NCI-H1436 (cell line): Measurements from ENCODE around the gene CYBC1.

ENCODE experiments used
- DNase-seq: peaks from one replicate; lab custom pipeline; 2025; lab: John Stamatoyannopoulos, UW

The CYBC1 gene

DNA sequence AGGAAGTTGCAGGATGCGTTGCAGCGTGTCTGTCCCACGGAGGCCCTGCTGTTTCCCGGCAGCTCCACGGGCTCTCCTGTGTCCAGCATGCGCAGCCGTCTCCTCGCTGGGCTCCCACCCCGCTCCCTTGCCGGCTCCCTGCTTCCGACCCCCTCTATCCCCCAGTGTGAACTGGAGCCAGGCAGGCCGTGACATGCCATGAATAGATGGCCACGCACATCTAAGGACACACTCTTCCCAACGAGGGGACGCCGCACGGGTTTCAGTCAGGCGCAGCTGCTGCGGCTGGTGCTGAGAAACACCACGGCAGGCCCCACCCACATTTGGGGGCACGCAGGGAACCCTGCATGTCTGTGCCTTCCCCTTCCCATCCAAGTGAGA, 41.6 kb downstream of the CYBC1 start:
- no peak for DNase-seq

DNA sequence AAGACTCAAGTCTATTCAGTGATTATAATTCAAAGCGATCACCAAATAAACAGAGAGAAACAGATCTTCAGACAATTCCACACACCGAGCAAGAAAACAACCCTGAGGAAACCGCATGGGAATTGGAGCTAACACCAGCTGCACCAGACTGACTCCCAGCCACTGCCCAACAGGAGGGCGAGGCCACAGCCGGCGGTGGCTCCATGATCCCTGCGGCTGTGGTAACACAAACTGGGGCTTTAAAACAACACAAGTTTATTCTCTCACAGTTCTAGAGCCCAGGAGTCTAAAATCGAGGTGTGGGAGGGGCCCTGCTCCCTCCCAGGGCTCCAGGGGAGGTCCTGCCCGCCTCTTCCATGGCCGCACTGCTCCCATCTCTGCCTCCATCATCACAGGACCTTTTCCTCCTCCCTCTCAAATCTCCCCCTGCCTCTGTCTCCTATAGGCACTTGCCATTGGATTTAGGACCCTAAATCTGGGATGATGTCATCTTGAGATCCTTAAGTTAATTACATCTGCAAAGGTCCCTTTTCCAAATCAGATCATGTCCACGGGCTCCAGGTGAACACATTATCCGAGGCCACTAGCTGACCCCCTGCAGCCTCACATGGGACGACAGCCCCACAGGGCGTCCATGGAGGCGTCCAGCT, 42.1 kb downstream of the CYBC1 start:
- DNase-seq, result no peak

- DNase-seq, result no peak
These were observed 43.3 kb downstream of the CYBC1 start for GRCh38 chr17:82407255-82407654.

GRCh38 chr17:82406131-82406671, 44.4 kb downstream of the CYBC1 start:
- DNase-seq, result no peak

DNA sequence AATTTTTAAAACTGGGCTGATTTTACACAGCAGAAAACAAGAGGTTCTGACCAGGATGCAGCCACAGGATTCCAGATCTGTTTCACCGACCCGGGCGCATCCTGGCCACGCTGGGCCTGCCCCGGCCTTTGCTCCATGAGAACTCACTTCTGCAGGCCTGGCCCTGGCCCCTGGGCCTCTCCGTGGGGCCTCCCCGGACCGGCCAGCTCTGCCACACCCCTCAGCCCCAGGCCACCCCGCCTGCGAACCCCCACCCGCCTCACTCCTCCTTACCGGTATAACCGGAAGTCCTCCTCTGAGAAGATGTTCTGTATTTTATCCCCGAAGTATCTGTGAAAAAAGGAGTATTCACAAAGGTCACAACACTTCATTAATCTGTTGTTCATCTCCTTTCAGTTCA, 45.5 kb downstream of the CYBC1 start:
- DNase-seq, result no peak

- no peak for DNase-seq
These were observed 46.6 kb downstream of the CYBC1 start for GRCh38 chr17:82403662-82404660.

DNA sequence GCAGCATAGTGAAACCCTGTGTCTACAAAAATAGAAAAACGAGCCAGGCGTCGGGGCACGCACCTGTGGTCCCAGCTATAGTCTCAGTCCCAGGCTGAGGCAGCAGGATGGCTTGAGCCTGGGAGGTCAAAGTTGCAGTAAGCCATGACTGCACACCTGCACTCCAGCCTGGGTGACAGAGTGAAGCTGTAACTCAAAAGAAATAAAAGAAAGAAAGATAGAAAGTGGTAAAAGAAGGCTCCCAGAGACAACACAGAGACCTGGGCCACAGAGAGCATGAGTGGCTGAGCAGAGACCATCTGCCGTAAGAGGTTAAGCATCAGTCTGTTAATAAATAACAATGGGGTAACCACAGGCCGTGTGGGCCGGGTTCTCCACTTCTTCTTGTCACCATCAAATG, 47.7 kb downstream of the CYBC1 start:
- no peak for DNase-seq

DNA sequence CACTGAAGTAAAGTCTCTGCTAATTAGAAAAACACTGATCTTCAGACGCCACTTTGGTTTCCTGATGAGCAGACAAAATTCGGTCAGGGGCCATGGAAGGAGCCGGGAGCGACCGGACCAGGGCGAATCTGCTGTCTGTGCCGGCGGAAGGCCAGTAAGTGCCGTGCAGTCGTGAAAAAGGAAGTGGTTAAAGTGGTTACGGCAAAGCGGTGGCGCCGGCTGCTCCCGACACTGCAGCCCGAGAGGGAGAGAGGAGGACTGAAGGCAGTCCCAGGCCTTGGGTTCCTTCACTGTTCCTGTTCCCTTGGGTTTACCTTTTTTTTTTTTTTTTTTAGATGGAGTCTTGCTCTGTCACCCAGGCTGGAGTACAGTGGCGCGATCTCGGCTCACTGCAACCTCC, 49.7 kb downstream of the CYBC1 start:
- no peak for DNase-seq

DNA sequence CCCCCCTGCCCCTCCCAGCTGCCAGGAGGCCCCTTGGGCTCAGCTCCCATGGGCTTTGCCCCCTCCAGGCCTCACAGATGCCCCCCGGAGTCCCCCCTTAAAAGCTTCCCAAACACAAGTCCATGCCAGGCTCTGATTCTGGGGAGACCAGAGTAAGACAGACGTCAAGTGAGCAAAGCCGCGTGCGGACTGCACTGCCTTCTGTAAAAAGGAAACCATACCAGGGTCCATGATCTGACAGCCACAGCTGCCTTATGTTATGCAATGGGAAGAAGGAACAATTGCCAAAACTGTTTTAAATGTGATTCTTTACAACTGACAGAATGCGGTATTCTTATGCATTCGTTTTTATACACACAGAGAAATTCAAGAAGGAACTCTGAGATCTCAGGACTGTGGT, 50.3 kb downstream of the CYBC1 start:
- no peak for DNase-seq

DNA sequence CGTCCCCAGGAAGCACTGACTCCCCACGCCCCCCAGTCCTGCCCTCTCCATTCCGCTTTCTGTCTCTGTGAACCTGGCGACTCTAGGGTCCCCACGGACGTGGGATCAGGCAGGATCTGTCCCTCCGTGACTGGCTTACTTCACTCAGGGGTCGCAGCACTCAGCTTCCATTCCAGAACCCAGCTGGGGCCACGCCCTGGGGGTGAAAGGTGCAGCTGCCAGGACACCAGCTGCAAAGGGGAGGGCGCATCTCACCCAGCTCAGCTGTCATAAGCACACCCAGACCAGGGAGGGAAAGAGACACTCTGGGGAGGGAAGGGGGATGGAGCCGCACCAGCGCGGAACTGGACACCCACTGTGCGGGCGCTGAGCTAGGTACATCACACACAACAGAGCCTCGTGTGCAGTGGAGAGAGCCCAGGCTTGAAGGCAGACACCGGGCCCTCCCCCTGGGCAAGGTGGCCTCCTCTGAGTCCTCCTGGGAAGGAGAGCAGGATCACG, 50.9 kb downstream of the CYBC1 start:
- DNase-seq, result no peak

- DNase-seq, result no peak
These were observed 51.5 kb downstream of the CYBC1 start for GRCh38 chr17:82399041-82399441.

- DNase-seq, result no peak
These were observed 52.9 kb downstream of the CYBC1 start for GRCh38 chr17:82397449-82398335.

- no peak for DNase-seq
These were observed 53.7 kb downstream of the CYBC1 start for GRCh38 chr17:82396601-82397435.

GRCh38 chr17:82394278-82394677, 56.3 kb downstream of the CYBC1 start:
- DNase-seq, result no peak

DNA sequence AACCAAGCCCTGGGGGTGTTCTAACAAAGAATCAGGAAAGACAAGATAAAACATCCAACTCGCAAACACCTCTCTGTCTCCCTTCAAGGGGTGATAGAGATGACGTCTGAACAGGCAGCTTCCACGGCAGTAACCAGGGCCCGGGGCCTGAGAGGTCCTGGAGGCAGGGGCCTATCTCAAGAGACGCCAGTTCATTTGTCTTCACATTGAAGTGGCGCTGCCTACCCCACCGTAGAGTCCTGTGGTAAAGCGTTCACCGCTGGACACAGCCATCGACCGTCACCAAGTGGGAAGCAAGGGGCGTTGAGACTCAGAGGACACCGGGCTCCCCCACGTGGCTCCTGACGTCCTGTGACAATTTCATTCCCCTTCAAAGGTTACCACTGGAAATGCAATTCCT, 57.6 kb downstream of the CYBC1 start:
- no peak for DNase-seq
